Lung (tissue), 12 donors: Measurements from ENCODE around the gene FSIP1. TPM values are rescaled to one million over a fixed set of nuclear protein-coding genes. Genes with fewer than 3 reads are reported as not detected.

Experiments
- ATAC-seq: fragments of 200-7000 bp; cut with Tn5 transposase; one replicate; pipeline ENCODE4 v1.9.1; 2020; ENCODE audit warnings: moderate number of reproducible peaks; ENCODE audit not compliant: insufficient read depth, low FRiP score
- DNase-seq, 3 donors: peaks; one replicate each; pipeline ENCODE4 v3.0.0-alpha.2; 2013 to 2017
- H3K27ac ChIP-seq, 2 donors: one replicate each; pipeline ENCODE4 v1.5.1; 2013; ENCODE audit warnings: mild to moderate bottlenecking in 2 of 2, moderate library complexity in 2 of 2, control low read depth in 1 of 2, inconsistent platforms in 1 of 2, low read depth in 1 of 2, low read length in 1 of 2
- H3K27me3 ChIP-seq, 3 donors: one replicate each; pipeline ENCODE4 v1.5.1; 2013; ENCODE audit warnings: low read length in 2 of 3; ENCODE audit not compliant: control insufficient read depth in 3 of 3, insufficient read depth in 3 of 3
- H3K36me3 ChIP-seq, 4 donors: one replicate each; pipeline ENCODE4 v1.5.1; 2013; ENCODE audit warnings: low read length in 4 of 4, mild to moderate bottlenecking in 1 of 4, moderate library complexity in 1 of 4; ENCODE audit not compliant: control insufficient read depth in 4 of 4, insufficient read depth in 4 of 4
- H3K4me1 ChIP-seq, 5 donors: one replicate each; pipeline ENCODE4 v1.5.1; 2013; ENCODE audit warnings: low read length in 5 of 5, mild to moderate bottlenecking in 2 of 5, moderate library complexity in 1 of 5; ENCODE audit not compliant: control insufficient read depth in 5 of 5, insufficient read depth in 5 of 5
- H3K4me3 ChIP-seq: one replicate; pipeline ENCODE4 v1.5.1; 2013; ENCODE audit warnings: mild to moderate bottlenecking, control low read depth, moderate library complexity
- H3K9ac ChIP-seq, 2 donors: one replicate each; pipeline ENCODE4 v1.5.1; 2013; ENCODE audit warnings: low read length in 2 of 2, control low read depth in 1 of 2; ENCODE audit not compliant: insufficient read depth in 1 of 2
- H3K9me3 ChIP-seq, 4 donors: one replicate each; pipeline ENCODE4 v1.5.1; 2013; ENCODE audit warnings: low read length in 3 of 4, mild to moderate bottlenecking in 1 of 4, moderate library complexity in 1 of 4; ENCODE audit not compliant: control insufficient read depth in 4 of 4, insufficient read depth in 3 of 4
- WGBS, 2 donors: extraction: QIAGEN DNeasy Blood & Tissue Kit; methylation state at CpG; one replicate each; pipeline ENCODE4 v1.1.7; 2013; 5-methylcytosine and 5-hydroxymethylcytosine counted together
- polyA plus RNA-seq, 2 donors: library from polyadenylated mRNA; stranded (reverse); fragments of 200-250 nt; gene quantifications; one replicate each; pipeline ENCODE4 v1.2.1, GENCODE V29; 2013
- total RNA-seq, 2 donors: library from RNA; depleted of rRNA in 1 of 2; stranded (reverse); fragments of >200 nt in 1 of 2; gene quantifications; one replicate each; pipeline ENCODE4 v1.2.1, GENCODE V29; 2014 to 2021
- TF ChIP-seq, protein P1 (sequence below): IDR thresholded peaks from 2 replicates; pipeline ENCODE4 v1.5.1; 2012; ENCODE audit warnings: mild to moderate bottlenecking; ENCODE audit errors: control extremely low read depth, extremely low read depth
- donor health status: control.
- donor health status: control.
- donor health status: Bipolar disorder and iron deficiency.
- donor health status: healthy.
- donor health status: DM: yes; HTN: yes; CAD: no.

Gene FSIP1
- total and polyA plus RNA-seq, 4 donors, result 0.35 to 2.2 (median 0.98) TPM

GRCh38 chr15:39591896-39592315, 190.7 kb downstream of the FSIP1 start:
- Histone ChIP-seq H3K4me1 (peaks cover 0 to 13% (median 0%) of the 10 kb centered on the region in 5 donors), H3K4me3 (no peak overlapping the region), H3K27ac (no peak overlapping the region), H3K9me3 (no peaks in the 10 kb centered on the region), H3K9ac (no peak overlapping the region), H3K36me3 (peaks cover 37 to 81% (median 68%) of the 10 kb centered on the region in 4 donors), H3K27me3 (no peaks in the 10 kb centered on the region)
- DNase-seq (no peak), ATAC-seq (no peak)
- TF ChIP-seq, protein P1, sequence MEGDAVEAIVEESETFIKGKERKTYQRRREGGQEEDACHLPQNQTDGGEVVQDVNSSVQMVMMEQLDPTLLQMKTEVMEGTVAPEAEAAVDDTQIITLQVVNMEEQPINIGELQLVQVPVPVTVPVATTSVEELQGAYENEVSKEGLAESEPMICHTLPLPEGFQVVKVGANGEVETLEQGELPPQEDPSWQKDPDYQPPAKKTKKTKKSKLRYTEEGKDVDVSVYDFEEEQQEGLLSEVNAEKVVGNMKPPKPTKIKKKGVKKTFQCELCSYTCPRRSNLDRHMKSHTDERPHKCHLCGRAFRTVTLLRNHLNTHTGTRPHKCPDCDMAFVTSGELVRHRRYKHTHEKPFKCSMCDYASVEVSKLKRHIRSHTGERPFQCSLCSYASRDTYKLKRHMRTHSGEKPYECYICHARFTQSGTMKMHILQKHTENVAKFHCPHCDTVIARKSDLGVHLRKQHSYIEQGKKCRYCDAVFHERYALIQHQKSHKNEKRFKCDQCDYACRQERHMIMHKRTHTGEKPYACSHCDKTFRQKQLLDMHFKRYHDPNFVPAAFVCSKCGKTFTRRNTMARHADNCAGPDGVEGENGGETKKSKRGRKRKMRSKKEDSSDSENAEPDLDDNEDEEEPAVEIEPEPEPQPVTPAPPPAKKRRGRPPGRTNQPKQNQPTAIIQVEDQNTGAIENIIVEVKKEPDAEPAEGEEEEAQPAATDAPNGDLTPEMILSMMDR, result no peak
- WGBS, 2 donors, result 92 to 94% methylated on average over 2 of the region's 2 CpGs

DNA sequence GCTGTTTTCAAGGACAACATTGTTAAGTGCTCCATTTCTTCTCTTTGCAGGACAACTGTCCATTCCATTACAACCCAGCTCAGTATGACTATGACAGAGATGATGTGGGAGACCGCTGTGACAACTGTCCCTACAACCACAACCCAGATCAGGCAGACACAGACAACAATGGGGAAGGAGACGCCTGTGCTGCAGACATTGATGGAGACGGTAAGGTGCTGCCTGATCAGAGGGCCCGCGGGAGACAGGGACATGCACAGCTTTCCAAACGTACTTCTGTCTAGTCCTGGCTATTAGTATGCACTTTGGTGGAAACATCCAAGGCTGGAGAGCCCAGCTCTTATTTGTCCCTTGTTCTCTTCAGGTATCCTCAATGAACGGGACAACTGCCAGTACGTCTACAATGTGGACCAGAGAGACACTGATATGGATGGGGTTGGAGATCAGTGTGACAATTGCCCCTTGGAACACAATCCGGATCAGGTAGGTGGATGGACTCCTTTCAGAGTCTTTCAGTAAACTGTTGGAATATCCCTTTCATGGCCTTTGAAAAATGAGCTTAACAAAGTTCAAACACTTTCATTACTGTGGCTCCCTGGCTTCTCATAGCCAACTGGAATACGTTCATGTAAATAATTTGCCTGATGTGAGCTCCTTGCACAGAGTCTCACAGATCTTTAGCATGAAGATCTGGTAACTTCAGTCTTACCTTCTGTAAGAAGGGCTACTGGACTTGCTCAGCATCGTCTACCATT, 191.3 kb downstream of the FSIP1 start:
- ATAC-seq, result no peak
- Histone ChIP-seq H3K27me3 (no peaks in the 10 kb centered on the region), H3K27ac (no peak overlapping the region), H3K9ac (no peak overlapping the region), H3K9me3 (no peaks in the 10 kb centered on the region), H3K4me3 (no peak overlapping the region), H3K36me3 (peaks cover 41 to 86% (median 74%) of the 10 kb centered on the region in 4 donors), H3K4me1 (peaks cover 0 to 15% (median 4%) of the 10 kb centered on the region in 5 donors)
- 88 to 94% methylated on average over 11 of the region's 11 CpGs for WGBS, 2 donors
- DNase-seq, result no peak
- TF ChIP-seq, protein P1, result no peak

GRCh38 chr15:39589815-39590644, 192.6 kb downstream of the FSIP1 start:
- no peak overlapping the region for H3K4me3 ChIP-seq
- no peak for DNase-seq

More at GRCh38 chr15:39589815-39590644, 192.6 kb downstream of the FSIP1 start:
- Histone ChIP-seq H3K27me3 (no peaks in the 10 kb centered on the region), H3K9me3 (no peaks in the 10 kb centered on the region), H3K27ac (no peak overlapping the region), H3K4me1 (peaks cover 0 to 23% (median 16%) of the 10 kb centered on the region in 5 donors), H3K9ac (no peak overlapping the region), H3K36me3 (peaks cover 42 to 92% (median 73%) of the 10 kb centered on the region in 4 donors)
- ATAC-seq, result no peak
- TF ChIP-seq, protein P1, result no peak
- 94 to 97% methylated on average over 13 of the region's 13 CpGs for WGBS, 2 donors
